Kidney capillary endothelial cell (primary cell): ENCODE measurements around the gene FAAH2.
"Not testable (repeated sequence)": the region's sequence is repeated elsewhere in the genome, so short reads cannot be mapped to it uniquely, and the experiment has no call there.

ENCODE experiments used
- DNase-seq: peaks from one replicate; pipeline ENCODE4 v3.0.0-alpha.2; 2018; ENCODE audit warnings: low spot score

FAAH2 gene

DNA sequence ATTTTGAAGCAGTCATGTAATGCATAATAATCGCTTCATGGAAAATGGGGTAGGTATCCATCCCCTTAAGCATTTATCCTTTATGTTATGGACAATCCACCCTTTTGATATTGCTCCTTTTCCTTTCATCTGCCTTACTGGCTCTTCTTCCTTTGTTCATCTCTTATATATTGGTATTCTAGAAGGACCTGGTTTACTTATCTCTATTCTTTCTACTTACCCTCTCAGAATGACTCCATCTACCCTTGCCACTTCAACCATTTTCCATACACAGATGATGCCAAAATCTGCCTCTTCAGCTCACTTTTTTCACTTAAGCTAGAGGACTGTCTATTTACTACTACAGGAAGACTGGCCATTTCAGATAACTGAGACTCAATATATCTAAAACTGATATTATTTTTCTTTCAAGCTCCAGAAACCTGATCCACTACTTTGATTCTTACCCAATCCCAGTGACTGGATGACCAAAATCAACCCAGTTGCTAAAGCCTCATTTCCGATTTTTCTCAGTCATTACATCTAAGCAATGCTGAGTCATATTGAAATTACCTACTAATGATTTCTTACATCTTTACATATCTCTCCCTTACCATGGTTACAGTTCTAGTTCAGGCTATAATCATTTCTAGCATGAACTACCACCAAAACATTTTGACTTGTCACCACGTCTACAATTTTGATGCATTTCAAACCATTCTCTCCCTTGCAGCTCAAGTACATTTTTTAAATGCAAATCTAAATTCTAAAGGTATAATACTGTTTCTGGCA is 93.7 kb downstream of the FAAH2 start:
- DNase-seq, result no peak

DNA sequence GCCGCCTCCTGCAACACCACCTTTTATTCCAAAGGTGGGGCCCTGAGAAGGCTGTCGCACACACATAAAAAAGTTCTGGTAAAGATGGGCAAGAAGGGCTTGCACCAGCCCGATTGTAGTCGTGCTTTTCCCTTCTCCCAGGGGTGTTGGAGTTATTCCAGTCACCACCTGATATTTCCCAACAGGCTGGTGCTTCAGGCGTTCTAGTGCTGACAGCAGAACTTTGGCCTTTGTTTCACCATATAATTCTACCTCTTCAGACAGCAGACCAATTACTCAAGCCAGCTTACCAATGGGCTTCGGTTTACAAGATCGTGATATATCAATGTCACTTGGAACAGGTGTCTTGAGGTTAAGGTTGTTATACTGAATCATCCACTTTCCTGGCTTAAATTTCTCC is 107.7 kb downstream of the FAAH2 start:
- not testable (repeated sequence) for DNase-seq

DNA sequence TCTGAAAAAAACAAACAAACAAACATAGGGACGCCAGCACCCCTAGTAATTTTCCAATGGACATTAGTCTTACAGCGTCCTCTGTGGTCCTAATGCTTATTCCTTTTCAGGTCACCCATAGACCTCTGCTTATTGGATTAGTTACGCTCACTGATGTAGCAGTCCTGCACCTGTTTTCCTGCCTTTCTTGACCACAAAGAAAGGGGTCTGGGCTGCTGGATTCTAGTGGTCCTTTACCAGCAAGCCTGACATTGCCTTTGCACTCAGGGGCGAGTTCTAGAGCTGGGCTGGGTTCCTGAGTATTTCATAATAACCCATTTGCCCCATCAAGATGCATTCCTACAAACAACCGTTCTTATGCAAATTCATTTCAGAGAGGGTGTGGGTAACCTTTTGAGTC is 116.7 kb downstream of the FAAH2 start:
- not testable (repeated sequence) for DNase-seq

DNA sequence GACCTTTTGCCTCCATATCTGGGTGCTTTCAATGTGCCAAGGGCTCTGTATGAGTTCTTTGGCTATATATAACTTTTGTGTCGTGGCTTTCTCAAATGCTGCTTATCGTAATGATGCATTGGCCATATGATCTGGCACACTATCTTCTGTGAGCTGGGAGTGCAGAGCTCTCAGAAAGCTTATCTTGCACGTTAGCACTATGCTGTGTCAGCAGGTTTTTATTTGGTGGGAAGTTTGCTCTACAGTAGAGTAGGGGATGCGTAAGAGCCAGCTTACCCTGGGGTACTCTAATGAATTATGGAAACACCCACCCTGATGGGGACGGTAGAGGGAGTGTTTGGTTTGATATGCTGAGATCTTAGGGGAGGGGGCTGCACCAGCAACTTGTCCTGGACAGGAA is 119.6 kb downstream of the FAAH2 start:
- DNase-seq, result no peak

DNA sequence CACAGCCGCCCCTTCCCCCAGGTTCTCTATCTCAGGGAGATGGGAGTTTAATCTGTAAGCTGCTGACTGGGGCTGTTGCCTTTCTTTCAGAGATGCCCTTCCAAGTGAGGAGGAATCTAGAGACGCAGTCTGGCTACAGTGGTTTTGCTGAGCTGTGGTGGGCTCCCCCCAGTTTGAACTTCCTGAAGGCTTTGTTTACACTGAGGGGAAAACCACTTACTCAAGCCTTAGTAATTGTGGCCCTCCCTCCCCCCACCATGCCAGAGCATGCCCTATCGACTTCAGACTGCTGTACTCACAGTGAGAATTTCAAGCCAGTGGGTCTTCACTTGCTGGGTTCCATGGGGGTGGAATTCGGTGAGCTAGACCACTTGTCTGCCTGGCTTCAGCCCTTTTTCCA is 131.3 kb downstream of the FAAH2 start:
- DNase-seq, result no peak

DNA sequence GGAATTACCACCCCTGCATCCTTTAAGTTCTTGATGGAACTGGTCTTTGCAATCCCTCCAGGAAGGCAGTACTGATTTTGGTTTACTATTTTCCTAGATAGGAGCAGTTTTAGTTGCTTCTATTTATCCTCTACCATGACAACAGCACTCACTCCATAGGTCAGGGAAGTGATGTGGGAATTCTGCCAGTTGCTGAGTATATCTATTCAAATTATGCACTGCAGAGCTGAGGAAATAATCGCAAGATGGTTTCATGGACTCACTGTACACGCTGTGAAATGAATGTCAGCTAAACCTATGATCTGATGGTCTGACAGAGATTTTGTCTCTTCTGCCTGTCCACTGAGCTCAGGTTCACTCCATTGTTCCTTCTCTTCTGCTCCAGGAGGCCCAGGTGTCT is 135.8 kb downstream of the FAAH2 start:
- DNase-seq, result no peak

DNA sequence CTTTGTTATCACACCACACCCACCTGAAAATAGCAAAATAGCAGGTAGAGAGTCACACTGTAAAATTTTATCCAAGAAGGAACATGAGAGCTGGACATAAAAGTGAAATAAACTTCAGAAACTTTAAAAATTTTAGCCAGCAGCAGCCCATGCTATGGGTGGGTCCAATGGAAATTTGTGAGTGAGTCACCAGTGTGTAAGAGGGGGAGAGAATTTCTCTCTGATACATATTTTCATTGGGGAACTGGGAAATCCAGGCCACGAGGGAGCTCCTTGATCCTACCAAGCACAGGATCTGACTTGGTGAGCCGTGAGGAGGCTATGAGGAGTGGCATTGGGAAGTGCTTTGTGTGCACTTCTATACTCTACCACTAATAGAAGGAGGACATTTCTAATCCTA is 136.3 kb downstream of the FAAH2 start:
- no peak for DNase-seq

DNA sequence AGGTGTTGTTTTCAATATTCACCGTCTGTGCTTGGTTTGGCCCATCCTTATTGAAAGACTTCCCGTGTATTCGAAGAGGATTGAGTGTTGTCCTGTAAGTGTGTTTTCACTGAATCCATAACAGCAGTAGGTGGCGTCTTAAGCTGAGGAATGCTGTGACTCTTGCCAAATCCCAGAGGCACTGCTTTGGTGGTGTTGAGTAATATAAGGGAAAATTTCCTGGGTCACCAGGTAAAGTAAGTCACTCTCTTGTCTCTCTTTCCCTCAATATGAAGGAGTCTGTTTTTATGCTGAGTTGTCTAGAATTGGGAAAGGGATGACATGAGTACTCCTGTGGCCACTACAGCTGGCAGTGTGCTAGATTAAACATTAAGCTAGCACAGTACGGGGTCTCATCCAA is 158.6 kb downstream of the FAAH2 start:
- DNase-seq, result no peak

DNA sequence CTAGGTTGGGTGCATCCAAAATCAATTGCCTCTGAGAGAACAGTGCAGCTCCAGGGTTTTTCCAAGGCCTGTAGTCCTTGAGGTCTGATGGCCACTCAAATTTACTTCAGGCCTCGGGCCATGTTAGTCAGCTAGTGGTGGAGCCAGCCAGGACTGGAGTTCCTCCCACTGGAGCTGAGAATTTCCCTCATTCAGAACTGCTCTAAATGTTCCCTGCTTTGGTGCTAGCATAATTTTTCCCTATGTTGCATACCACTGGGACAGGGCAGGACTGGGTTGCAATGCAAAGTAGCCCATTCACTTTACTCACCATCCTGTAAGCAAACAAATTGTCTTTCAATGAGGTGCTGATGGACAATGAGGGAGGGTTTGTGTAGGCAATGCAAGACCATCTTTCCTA is 159.3 kb downstream of the FAAH2 start:
- DNase-seq, result no peak

DNA sequence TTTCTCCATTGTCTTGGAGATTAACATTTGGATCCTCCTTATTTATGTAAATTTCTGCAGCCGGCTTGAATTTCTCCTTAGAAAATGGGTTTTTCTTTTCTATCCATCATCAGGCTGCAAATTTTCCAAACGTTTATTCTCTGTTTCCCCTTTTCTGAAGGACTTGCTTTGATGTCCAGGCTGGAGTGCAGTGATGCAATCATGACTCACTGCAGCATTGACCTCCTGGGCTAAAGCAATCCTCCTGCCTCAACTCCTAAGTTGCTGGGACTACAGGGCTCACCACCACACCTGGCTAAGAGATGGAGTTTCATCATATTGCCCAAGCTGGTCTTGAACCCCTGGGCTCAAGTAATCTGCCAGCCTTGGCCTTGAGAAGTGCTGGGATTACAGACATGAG is 161.3 kb downstream of the FAAH2 start:
- no peak for DNase-seq

DNA sequence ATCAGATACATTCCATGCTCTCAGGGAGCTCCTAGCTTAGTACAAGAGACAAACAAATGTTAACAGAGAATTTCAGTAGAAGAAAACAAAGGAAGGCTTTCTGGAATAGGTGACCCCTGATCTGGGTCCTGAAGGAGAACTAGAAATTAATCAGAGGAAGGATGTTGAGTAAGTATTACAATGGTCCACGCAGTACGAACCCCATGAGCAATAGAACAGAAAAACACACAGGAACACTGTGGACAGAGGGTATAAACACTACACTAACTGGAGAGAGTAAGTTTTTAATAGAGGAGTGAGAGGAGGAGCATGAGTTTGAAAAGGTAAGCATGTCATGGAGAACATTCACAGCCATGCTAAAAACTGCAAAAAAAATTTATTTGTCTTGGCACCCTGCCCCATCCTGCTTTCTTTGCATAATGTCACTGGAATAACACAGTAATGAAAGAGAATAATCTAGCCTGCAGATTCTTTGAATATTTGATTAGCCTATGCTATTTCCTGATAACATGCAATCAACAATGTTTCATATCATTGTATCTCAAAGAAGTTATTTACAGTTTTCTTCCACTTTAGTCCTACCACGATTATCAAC is 165.0 kb downstream of the FAAH2 start:
- peak; percentile 37 for DNase-seq

DNA sequence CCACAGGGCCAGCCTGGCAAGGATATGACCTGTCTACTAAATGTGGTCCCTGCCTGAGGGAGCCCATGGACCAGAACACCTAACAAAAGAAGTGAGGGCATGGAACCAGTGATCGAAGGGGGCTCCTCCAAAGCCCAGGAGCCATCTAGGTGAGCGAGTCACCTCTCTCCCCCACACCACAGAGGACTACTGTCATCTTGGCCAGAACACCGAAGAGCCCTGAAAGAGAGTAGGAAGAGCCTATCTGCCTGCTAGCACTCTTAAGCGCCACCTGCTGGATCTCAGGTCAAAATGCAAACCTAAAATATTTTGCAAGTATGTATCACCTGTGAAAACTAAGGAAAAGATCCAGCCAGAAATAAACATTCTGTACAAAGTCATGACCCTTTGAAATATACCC is 167.4 kb downstream of the FAAH2 start:
- DNase-seq, result peak; percentile 26

DNA sequence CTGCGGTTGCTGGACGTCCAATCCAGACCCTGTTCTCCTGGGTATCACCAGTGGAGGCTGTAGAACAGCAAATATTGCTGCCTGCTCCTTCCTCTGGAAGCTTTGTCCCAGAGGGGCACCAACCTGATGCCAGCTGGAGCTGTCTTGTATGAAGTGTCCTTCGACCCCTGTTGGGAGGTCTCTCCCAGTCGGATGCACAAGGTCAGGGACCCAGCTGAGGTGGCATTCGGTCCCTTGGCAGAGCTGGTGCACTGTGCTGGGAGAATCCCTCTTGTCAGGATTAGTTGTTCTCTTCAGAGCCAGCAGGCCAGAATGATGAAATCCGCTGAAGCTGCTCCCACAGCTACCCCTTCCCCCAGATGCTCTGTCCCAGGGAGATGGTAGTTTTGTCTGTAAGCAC is 195.0 kb downstream of the FAAH2 start:
- no peak for DNase-seq

DNA sequence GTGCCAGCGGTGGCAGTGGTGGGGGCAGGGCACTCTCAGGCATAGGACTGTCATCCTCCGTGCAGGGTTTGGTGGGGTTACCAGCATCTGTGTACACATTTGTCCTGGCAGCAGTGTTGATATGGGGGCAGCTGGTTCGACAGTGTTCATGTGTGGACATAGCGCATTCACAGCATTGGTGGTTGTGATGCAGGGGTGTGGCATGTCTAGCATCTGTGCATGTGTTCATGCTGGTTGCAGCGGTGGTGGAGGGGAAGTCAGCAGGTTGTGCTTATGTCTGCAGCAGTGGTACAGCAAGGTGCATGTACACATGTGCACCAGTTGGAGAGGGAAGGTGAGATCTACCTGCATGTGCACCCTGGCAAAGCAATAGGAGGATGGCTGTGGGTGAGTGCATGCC is 230.0 kb downstream of the FAAH2 start:
- DNase-seq, result no peak

DNA sequence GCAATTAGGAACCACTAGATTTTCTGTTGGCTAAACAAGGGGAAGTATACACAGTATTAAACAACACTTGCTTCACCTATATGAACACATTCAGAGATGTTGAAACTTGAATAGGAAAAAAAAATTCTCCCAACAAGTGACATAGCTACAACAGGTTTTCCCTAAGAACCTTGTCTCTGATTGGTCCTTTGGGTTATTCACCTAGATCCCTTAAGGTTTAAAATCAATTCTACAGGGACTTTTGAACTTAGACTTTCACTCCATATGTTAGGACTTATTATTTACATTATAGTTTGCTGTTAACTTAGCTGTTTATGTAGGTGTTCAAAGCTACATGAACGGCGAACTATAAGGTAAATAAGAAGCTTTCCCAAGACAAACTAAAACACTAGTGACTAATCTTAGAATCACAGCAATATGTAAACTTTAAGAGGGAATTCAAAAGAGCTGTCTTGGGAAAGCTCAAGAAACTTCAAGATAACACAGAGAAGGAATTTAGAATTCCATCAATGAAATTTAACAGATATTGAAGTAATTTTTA is 233.1 kb downstream of the FAAH2 start:
- no peak for DNase-seq

DNA sequence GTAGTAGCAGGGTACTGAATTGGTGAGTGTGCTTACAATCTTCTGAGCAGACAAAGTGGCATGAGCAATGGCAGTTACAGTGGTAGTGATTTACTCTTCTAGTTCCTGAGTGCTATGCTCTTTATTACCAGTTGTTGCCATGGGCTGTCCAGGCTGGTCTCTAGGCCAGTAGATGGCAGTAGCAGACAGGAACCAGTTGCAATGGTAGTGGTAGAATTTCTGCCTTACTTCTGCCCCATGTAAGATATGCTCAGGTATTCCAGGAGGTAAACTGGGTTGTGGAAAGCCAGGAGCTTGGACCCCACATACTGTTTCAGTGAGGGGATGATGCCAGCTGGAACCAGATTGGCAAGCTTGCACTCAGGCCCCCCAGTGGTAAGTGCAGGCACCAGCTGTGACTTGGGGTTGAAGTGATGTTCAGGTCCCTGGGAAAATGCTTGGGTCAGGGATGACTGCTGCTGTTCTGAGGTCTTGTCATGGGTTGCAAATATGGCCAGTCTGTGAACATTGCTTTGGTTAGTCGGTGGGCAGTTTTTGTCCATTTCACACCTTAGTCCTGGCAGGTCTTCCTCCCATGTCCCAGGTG is 242.3 kb downstream of the FAAH2 start:
- DNase-seq, result no peak
